CD14-positive monocyte (primary cell): ENCODE results near the gene TBC1D22A. TPM values are rescaled to one million over a fixed set of nuclear protein-coding genes. Genes with fewer than 3 reads are reported as not detected.

Experiments
- DNase-seq, 3 donors: peaks; one replicate each; pipeline ENCODE4 v3.0.0-alpha.2; 2011 to 2022
- H2AFZ ChIP-seq: 2 replicates; pipeline ENCODE4 v1.6.0; 2012; ENCODE audit warnings: mild to moderate bottlenecking, low read depth, low read length, inconsistent platforms; ENCODE audit not compliant: insufficient read depth, poor library complexity, severe bottlenecking
- H3K27ac ChIP-seq, 2 donors: 1 replicate in 1 of 2; 2 replicates in 1 of 2; pipeline ENCODE4 v1.5.1; 2012 to 2013; ENCODE audit warnings: low read length in 2 of 2, control low read depth in 1 of 2, inconsistent platforms in 1 of 2, low read depth in 1 of 2, mild to moderate bottlenecking in 1 of 2
- H3K27me3 ChIP-seq, 2 donors: one replicate each; pipeline versions ENCODE4 v1.6.0 to v1.6.1; 2011 to 2013; ENCODE audit warnings: low read length in 2 of 2; ENCODE audit not compliant: control insufficient read depth in 2 of 2, insufficient read depth in 2 of 2
- H3K36me3 ChIP-seq, 2 donors: replicated peaks in 1 of 2; 1 replicate in 1 of 2; 2 replicates in 1 of 2; pipeline versions ENCODE4 v1.5.1 to v1.6.1; 2012 to 2013; ENCODE audit warnings: low read length in 2 of 2, control low read depth in 1 of 2, inconsistent platforms in 1 of 2, mild to moderate bottlenecking in 1 of 2; ENCODE audit not compliant: insufficient read depth in 2 of 2, control insufficient read depth in 1 of 2
- H3K4me1 ChIP-seq, 2 donors: 1 replicate in 1 of 2; 2 replicates in 1 of 2; pipeline versions ENCODE4 v1.5.1 to v1.6.1; 2012 to 2013; ENCODE audit warnings: low read length in 2 of 2, control low read depth in 1 of 2, inconsistent platforms in 1 of 2, mild to moderate bottlenecking in 1 of 2, moderate library complexity in 1 of 2; ENCODE audit not compliant: insufficient read depth in 2 of 2, control insufficient read depth in 1 of 2
- H3K4me2 ChIP-seq: replicated peaks from 2 replicates; pipeline ENCODE3; 2012; ENCODE audit warnings: low read length, moderate library complexity, mild to moderate bottlenecking; ENCODE audit not compliant: poor library complexity, severe bottlenecking; ENCODE audit errors: extremely low read depth
- H3K4me3 ChIP-seq, 3 experiments: fragments of 200-600 bp in 1 of 3; sonication (generic) in 1 of 3; replicated peaks in 1 of 3; 1 replicate in 2 of 3; 2 replicates in 1 of 3; pipeline ENCODE4 v1.5.1; 2011 to 2013; ENCODE audit warnings: low read length in 3 of 3, mild to moderate bottlenecking in 3 of 3, control low read depth in 2 of 3, low read depth in 2 of 3, inconsistent platforms in 1 of 3, moderate library complexity in 1 of 3
- H3K79me2 ChIP-seq: 2 replicates; pipeline ENCODE4 v1.6.0; 2012; ENCODE audit warnings: mild to moderate bottlenecking, control low read depth, inconsistent platforms, low read length, moderate library complexity; ENCODE audit not compliant: insufficient read depth
- H3K9ac ChIP-seq: 2 replicates; pipeline ENCODE4 v1.6.0; 2017; ENCODE audit warnings: low read length, mild to moderate bottlenecking; ENCODE audit not compliant: insufficient read depth, poor library complexity, severe bottlenecking
- H3K9me3 ChIP-seq, 2 donors: replicated peaks in 1 of 2; 1 replicate in 1 of 2; 2 replicates in 1 of 2; pipeline versions ENCODE4 v1.5.1 to v1.6.1; 2012 to 2013; ENCODE audit warnings: low read length in 2 of 2, control low read depth in 1 of 2; ENCODE audit not compliant: control insufficient read depth in 1 of 2, insufficient read depth in 1 of 2
- H4K20me1 ChIP-seq: 2 replicates; pipeline ENCODE4 v1.6.0; 2012; ENCODE audit warnings: mild to moderate bottlenecking, low read length, control low read depth, moderate library complexity; ENCODE audit not compliant: insufficient read depth
- H3K27ac Mint-ChIP-seq, 7 donors: one replicate each; pipeline ENCODE4 v1.8.0; 2020; ENCODE audit warnings: mild to moderate bottlenecking in 7 of 7, mixed read lengths in 7 of 7, moderate library complexity in 6 of 7, inconsistent platforms in 2 of 7
- H3K27me3 Mint-ChIP-seq, 3 donors: one replicate each; pipeline ENCODE4 v1.8.0; 2021 to 2022; ENCODE audit warnings: low read depth in 3 of 3, mild to moderate bottlenecking in 3 of 3, mixed read lengths in 3 of 3, moderate library complexity in 3 of 3, inconsistent platforms in 1 of 3
- H3K36me3 Mint-ChIP-seq, 2 donors: one replicate each; pipeline ENCODE4 v1.8.0; 2020; ENCODE audit warnings: mixed read lengths in 2 of 2, inconsistent platforms in 1 of 2, mild to moderate bottlenecking in 1 of 2
- H3K4me1 Mint-ChIP-seq: one replicate; pipeline ENCODE4 v1.8.0; 2020; ENCODE audit warnings: mild to moderate bottlenecking, mixed read lengths
- H3K4me3 Mint-ChIP-seq, 2 donors: one replicate each; pipeline ENCODE4 v1.8.0; 2020; ENCODE audit warnings: mild to moderate bottlenecking in 2 of 2, mixed read lengths in 2 of 2, moderate library complexity in 1 of 2
- H3K9me3 Mint-ChIP-seq, 7 donors: one replicate each; pipeline ENCODE4 v1.8.0; 2020 to 2022; ENCODE audit warnings: mixed read lengths in 7 of 7, mild to moderate bottlenecking in 6 of 7, moderate library complexity in 6 of 7, inconsistent platforms in 2 of 7
- WGBS: methylation state at CpG from one replicate; pipeline ENCODE4 v1.1.5; 2013; ENCODE audit warnings: missing lambda C conversion rate; ENCODE audit not compliant: insufficient coverage; 5-methylcytosine and 5-hydroxymethylcytosine counted together
- intact Hi-C, 2 donors: fragments of 100-400 bp; cut with micrococcal nuclease; formaldehyde crosslinking; loops; one replicate each; pipeline versions ENCODE4 v1.15.0 to v1.15.1; 2023
- polyA plus RNA-seq, 3 donors: library from polyadenylated mRNA; depleted of rRNA in 1 of 3; unstranded in 2 of 3; stranded (reverse) in 1 of 3; fragments of 300-500 nt in 2 of 3; fragments of >200 nt in 1 of 3; fragmentation: Illumina TruSeq in 2 of 3; gene quantifications; 1 replicate in 2 of 3; 2 replicates in 1 of 3; pipeline ENCODE4 v1.2.3, GENCODE V29; 2012 to 2021
- TF ChIP-seq, protein P1 (sequence below): fragments of 200-600 bp; IDR thresholded peaks from one replicate; pipeline ENCODE4 v1.8.0; 2022; ENCODE audit warnings: antibody characterized with exemption, mild to moderate bottlenecking

The TBC1D22A gene
- polyA plus RNA-seq, 3 donors: 25.9 to 36.2 (median 29.5) TPM

DNA sequence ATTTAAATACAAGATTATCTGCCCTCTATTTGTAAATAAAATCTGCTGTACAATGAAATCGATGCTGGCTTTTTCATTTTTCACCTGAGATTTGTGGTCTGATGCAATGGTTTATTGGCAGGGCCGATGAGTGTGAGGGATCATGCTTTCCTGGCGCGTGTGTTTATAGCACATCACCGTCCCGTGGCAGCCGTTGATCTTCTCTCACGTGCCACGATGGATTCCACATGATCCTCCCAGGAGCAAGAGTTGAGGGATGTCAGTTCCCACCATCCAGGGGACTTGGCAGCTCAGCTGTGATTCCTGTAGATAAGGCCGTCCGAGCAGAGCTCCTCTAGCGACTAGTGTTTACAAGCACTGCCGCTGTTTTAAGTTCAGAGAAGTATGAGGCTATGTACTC, 213.7 kb downstream of the TBC1D22A start:
- peaks cover 8 to 13% of the 10 kb centered on the region in 2 donors for H3K9me3 ChIP-seq
- no peak overlapping the region for H3K4me2 ChIP-seq
- H3K4me3 Mint-ChIP-seq: no peak overlapping the region
- DNase-seq: no peak
- TF ChIP-seq, protein P1, sequence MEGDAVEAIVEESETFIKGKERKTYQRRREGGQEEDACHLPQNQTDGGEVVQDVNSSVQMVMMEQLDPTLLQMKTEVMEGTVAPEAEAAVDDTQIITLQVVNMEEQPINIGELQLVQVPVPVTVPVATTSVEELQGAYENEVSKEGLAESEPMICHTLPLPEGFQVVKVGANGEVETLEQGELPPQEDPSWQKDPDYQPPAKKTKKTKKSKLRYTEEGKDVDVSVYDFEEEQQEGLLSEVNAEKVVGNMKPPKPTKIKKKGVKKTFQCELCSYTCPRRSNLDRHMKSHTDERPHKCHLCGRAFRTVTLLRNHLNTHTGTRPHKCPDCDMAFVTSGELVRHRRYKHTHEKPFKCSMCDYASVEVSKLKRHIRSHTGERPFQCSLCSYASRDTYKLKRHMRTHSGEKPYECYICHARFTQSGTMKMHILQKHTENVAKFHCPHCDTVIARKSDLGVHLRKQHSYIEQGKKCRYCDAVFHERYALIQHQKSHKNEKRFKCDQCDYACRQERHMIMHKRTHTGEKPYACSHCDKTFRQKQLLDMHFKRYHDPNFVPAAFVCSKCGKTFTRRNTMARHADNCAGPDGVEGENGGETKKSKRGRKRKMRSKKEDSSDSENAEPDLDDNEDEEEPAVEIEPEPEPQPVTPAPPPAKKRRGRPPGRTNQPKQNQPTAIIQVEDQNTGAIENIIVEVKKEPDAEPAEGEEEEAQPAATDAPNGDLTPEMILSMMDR: no peak
- intact Hi-C loops: no loop called here
- peaks cover 0 to 1% (median 0%) of the 10 kb centered on the region in 3 donors for H3K27me3 Mint-ChIP-seq
- H3K9ac ChIP-seq: no peak overlapping the region
- no peak overlapping the region for H2AFZ ChIP-seq
- H3K36me3 ChIP-seq: peaks cover 49 to 81% of the 10 kb centered on the region in 2 donors
- no peaks in the 10 kb centered on the region for H3K79me2 ChIP-seq
- H4K20me1 ChIP-seq: peaks cover 39% of the 10 kb centered on the region
- no peaks in the 10 kb centered on the region for H3K27me3 ChIP-seq
- H3K27ac ChIP-seq: no peak overlapping the region
- H3K27ac Mint-ChIP-seq: peak overlapping the region in 1 of 7 donors; percentile 36
- WGBS: 95% methylated on average over 10 of the region's 13 CpGs
- H3K4me1 Mint-ChIP-seq: peaks cover 4% of the 10 kb centered on the region
- peaks cover 10 to 25% (median 18%) of the 10 kb centered on the region in 7 donors for H3K9me3 Mint-ChIP-seq
- peaks cover 67 to 80% of the 10 kb centered on the region in 2 donors for H3K36me3 Mint-ChIP-seq
- H3K4me1 ChIP-seq: peaks cover 0 to 4% of the 10 kb centered on the region in 2 donors
- H3K4me3 ChIP-seq: no peak overlapping the region

- Histone ChIP-seq H3K36me3 (peaks cover 49 to 86% of the 10 kb centered on the region in 2 donors), H3K27me3 (no peaks in the 10 kb centered on the region), H3K9me3 (peaks cover 8 to 13% of the 10 kb centered on the region in 2 donors), H2AFZ (no peak overlapping the region), H4K20me1 (peaks cover 34% of the 10 kb centered on the region), H3K4me2 (no peak overlapping the region), H3K27ac (no peak overlapping the region), H3K4me1 (peaks cover 0 to 1% of the 10 kb centered on the region in 2 donors), H3K9ac (no peak overlapping the region), H3K79me2 (no peaks in the 10 kb centered on the region), H3K4me3 (no peak overlapping the region)
- Mint-ChIP-seq H3K27ac (peak overlapping the region in 1 of 7 donors; percentile 10), H3K4me3 (no peak overlapping the region), H3K4me1 (no peaks in the 10 kb centered on the region), H3K36me3 (peaks cover 71 to 80% of the 10 kb centered on the region in 2 donors), H3K27me3 (peaks cover 0 to 1% (median 0%) of the 10 kb centered on the region in 3 donors), H3K9me3 (peaks cover 10 to 25% (median 18%) of the 10 kb centered on the region in 7 donors)
- 96% methylated on average over 8 of the region's 10 CpGs for WGBS
- TF ChIP-seq, protein P1: no peak
- DNase-seq: no peak
- intact Hi-C loops: no loop called here
Measured at GRCh38 chr22:46976598-46976997, 214.1 kb downstream of the TBC1D22A start.
